HG02798 (cell line): ENCODE results near the gene CHCT1.

Experiments
- ATAC-seq: cut with Tn5 transposase; IDR thresholded peaks from one replicate; pipeline ENCODE4 v1.9.1; 2021; ENCODE audit warnings: mild to moderate bottlenecking; ENCODE audit not compliant: unreplicated experiment, poor library complexity

The CHCT1 gene

DNA sequence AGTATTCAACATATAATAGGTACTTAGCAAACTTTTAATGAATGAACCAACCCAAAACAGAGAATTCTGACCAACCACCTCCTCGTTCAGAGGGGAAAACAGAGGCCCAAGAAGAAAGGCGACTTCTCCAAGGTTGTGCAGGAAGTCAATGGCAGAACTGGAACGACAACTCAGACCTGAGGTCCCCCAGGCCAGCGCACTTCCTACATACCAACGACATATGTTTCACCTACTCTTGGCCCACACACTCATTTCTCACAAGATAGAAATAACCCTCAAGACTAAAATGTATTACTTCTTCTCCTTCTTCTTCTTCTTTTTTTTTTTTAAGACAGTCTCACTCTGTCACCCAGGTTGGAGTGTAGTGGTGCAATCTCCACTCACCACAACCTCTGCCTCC is 14.4 kb downstream of the CHCT1 start:
- no peak for ATAC-seq

DNA sequence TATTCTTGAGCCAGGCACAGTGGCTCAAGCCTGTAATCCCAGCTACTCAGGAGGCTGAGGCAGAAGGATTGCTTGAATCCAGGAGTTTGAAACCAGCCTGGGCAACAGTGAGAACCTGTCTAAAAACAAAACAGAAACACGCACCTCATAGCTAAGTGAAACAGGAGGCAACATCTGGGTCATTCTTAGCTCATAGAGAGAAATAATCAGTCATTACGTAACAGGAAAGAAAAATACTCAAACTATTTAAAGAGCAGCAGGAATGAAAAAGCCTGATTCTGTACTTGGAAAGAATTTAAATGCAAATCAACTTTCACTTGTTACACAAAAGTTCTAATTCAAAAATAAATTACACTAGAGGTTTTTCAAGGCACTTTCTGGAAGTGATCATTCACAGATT is 17.2 kb downstream of the CHCT1 start:
- ATAC-seq: no peak

DNA sequence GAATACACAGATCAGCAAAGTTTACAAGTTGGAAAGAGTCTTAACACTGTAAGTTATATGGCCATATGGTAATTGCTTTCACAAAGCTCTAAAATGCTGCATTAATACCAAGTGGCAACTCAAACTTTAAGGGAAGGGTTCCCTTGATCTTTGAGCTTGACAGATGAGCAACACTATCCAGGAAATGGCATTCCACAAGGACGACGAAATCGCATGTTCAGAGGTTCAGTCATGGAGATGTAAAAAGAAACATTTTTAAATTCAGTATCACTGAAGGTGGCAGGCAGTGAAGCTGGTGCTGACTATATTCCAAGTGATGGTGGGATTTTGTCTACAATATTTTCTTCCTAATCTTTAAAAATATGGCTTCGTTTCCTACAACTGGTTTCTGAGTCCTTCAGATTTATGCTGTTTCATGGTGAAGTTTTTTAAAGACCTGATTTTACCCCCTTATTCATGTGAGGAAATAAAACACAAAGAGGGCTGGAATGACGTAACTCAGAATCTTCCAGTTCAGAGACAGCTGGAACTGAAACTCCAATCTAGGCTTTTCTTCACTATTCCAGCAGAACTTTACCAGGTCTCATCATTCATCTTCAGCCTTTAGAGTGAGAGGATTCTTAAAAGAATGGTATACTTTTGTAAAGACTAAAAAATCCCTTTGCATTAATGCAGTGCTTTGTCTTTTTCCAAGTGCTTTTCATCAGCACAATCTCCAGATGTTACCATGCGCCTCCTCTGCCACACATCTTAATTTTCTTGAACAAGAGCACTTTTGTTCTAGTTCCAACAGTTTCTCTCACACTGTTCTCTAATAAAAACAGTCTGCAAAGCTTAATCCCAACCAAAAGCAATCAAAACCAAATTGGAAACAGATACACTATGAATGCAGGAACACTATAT is 20.2 kb downstream of the CHCT1 start:
- ATAC-seq: no peak

DNA sequence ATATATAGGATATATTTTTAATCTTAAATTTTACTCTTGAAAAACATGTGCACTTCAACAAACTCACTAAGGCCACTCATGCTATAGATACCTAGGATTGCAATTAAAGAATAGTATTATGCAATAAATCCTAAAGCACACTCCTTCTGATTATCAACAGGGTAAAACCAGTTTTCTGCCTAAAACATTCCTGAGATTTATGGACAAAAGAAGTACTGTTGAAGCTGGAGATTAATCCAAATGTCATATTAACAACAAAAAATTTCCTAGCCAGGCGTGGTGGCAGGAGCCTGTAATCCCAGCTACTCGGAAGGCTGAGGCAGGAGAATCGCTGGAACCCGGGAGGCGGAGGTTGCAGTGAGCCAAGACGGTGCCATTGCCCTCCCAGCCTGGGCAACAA is 21.4 kb downstream of the CHCT1 start:
- ATAC-seq: no peak

DNA sequence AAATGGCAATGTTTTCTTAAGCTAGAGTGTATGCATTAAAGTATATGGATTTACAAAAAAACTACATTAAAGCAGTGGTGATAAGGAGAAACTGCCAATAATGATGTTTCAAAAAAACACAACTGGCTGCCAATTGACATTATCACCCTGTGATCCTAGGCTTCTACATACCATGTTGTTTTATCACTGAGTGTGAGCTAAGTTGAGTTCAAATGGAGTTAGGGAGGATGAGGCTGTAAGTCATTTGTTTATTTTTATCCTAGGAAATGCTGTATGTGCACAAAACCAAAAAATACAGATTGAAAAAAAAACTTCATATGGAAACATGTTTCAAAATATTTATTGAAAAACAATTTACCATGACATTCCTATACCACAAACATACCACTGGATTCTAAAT is 22.9 kb downstream of the CHCT1 start:
- no peak for ATAC-seq

DNA sequence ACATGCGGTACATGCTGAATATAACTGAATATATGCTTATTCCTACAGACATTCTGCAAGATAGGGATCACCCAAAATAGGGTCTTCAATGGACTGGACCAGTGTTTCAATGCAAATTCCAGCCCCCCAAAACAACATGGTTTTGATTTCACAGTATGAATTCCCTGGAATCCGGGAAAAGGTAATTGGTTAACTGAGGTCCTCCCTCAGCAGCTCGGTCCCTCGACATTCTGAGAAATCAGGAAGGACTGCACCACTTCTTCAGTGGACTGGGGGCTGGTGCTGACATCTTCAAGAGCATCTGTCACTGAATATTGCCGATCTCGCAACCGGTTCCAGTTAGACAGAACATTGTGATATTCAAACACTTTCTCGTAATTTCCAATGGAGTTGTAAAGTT is 25.1 kb downstream of the CHCT1 start:
- no peak for ATAC-seq

DNA sequence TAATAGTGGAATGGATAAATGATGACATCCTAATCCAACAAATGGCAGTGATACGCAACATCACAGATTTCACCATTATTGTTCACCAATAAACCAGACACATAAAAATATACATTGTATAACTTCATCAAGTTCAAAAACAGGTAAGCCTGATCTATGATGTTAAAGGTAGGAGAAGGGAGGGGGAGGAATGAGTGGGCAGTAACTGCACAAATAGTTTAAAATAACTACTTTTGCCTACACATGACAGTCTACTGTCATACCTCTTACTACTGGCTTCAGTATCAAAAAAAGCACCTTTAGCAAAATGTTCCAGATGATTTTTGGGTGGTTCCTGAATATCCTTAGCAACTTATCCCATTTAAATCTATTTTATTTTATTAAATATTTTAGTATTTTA is 28.8 kb downstream of the CHCT1 start:
- ATAC-seq: no peak

DNA sequence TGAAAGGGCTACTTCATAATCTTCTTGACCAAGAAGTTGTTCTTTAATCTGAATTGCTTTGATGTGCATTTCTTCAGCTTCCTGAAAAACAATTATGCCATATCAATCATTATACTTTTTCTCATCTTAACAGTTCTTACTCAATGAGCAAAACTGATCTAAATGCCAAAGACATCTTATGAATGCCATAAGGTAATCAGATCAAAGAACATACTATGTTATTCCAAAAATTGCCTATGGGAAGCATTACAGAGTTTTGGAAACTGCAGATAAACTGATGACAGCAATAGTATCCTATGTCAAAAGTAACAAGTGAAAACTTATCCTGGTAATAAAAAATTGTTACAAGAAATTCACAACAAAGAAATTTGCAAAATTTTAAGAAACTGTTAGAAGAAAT is 29.7 kb downstream of the CHCT1 start:
- ATAC-seq: no peak

DNA sequence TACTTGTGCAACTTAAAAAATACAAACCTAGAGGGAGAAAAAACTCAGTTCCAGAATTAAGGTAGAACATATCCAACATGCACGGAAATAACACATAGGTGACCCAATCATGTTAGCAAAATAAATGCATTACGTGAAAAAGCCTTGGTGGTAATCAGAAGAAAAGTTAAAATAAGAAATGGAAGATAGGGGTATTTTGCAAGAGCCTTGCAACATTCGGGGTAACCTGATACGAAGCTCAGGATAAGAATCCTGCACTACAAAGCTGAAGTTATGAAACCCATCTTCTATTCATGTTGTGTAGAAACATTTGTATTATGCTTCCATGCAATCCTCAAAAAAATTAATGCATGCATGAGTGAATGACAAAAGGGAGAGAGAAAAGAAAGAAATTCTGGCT is 33.1 kb downstream of the CHCT1 start:
- no peak for ATAC-seq

DNA sequence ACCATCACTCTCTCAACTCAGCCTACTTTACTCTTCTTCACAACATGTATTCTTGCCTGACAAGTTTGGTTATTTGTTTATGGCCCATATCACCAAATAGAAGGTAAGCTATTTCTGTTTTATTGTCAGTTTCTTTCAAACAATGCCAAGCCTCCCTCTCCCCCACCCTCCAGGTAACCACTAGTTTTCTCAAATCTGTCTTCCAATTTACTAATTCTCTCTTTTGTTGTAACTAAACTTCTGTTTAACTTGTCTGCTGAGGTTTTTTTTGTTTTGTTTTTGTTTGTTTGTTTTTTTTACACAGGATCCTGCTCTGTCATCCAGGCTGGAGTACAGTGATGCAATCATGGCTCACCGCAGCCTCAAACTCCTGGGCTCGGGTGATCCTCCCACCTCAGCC is 34.9 kb downstream of the CHCT1 start:
- ATAC-seq: no peak

DNA sequence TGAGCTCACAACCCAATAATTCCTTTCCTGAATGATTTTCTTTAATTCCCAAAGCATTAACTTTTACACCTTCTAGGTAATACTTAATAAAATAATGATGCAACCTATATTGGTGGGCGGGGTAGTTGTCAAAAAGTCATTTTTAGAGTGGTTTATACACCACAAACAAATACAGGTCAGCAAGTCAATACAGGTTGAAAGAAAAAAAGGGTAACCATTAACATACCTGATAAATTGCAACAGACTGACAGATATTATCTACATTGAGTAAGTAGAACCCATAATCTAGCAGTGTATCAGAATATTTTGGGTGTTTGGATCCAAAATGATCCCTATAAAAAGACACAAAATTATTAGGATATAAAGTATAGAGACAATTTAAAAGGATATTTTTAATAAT is 39.3 kb downstream of the CHCT1 start:
- ATAC-seq: no peak

DNA sequence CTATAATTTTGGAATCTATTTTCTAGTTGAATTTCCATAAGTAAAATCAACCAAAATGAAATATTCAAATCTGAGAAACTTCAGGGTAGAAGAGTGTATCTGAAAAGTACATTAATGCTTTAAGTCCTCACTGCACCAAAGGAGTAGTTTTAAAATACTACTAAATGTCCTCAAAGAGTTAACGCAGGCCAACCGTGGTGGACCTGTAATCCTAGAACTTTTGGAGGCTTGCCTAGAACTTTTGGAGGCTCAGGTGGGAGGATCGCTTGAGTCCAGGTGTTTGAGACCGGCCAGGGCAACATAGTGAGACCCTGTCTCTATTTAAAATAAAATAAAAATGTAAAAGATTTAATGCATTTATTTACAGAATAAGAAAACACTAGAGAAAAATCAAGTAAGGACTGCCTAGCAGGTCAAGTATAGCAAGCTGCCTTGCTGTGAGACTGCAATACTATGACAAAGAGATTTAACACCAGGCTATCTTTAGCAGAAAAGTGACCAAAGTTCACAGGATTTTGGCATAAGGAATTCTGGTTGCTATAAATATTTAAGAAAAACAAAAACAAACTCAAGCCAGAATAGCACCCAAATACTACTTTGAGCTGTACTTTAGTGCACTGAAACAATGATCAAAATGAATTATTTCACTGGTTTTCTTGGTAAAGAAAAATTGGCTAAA is 41.0 kb downstream of the CHCT1 start:
- ATAC-seq: no peak

DNA sequence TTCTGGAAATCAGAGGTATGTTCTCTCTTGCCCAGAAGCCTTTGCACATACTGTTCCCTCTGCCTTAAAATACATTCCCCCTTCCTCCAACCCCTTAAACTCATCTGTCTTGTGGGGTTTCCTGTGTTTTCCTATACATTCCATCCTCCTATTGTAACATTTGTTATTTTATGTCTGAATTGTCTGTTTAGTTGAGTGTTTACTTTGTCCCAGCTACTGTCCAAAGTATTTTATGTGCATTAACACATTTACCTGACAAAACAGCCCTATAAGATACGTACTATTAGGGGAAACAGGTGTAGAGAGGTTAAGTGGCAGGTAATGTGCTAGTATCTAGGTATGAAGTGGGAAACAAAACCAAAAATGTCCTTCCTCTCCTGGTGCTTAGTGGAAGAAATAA is 42.1 kb downstream of the CHCT1 start:
- ATAC-seq: no peak

DNA sequence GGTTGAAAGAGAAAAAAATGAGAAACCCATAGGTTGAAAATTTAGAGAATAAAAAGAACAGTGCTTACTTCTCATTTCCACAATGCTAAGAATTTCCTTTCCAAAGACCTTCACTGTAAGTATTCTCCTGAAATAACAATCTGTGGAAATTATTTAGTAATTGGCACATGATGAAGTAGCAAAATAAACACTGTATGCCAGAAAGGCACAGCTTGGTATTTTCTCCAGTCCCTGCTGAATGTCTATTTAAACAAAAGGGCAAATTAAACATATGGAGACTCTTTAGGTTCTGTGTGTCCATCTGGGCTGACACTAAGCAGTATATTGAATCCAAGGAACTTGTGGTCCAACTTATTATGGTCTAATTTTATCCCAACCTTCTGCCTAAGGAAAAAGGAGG is 46.1 kb downstream of the CHCT1 start:
- ATAC-seq: no peak

DNA sequence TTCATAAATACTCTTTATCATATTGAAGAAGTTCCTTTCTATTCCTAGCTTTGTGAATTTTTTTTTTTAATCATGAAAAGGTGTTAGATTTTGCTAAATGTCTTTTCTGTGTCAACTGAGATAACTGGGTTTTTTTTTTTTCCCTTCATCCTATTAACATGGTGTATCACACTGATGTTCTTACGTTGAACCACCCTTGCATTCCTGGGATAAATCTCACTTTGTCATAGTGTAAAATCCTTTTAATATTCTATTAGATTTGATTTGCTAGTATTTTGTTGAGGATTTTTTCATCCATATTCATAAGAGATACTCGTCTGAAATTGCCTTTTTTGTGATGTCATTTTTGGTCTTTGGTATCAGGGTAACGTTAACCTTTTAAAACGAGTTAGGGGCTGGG is 49.2 kb downstream of the CHCT1 start:
- no peak for ATAC-seq

DNA sequence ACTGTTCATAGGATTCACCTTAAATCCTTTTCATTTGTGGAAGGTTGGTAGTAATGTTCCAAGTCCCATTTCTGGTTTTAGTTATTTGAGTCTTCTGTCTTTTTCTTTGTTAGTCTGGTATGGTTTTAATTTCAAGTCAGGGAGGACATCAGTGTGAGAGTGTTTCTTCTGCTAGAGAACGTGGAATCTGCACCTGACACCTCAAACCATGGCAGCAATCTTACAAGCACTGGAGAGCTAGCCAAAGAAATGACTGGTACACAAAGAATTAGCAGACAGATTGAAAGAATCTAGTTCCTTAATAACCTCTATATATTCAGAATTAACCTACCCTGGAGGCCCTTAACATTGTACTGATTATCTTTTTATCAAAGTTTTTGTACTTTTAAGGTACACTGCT is 50.2 kb downstream of the CHCT1 start:
- ATAC-seq: no peak

DNA sequence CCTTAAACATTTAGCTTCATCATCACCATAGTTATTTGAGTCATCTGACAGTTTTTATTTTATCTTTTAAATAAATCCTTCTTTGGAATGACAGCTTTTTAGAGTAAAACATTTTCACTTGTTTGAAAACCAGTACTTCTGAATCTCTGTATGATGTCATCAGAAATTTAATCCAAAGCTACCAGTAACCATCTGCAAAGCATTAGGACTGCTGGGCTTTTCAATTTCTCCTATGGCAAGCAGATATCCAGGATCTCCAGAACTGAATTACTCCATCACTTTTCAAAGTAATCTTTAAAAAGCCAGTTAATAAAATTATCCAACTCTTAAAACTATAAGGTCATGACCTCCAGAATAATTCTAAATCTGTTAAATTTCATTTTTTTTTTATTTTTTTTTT is 51.5 kb downstream of the CHCT1 start:
- ATAC-seq: no peak
